ENCODE results near the gene GADD45A. TPM values are rescaled to one million over a fixed set of nuclear protein-coding genes. Genes with fewer than 3 reads are reported as not detected.
"Not testable (repeated sequence)": the region's sequence is repeated elsewhere in the genome, so short reads cannot be mapped to it uniquely, and the experiment has no call there.

The GADD45A gene
- total RNA-seq, 1 experiment from 2014 or later: 129 TPM

DNA sequence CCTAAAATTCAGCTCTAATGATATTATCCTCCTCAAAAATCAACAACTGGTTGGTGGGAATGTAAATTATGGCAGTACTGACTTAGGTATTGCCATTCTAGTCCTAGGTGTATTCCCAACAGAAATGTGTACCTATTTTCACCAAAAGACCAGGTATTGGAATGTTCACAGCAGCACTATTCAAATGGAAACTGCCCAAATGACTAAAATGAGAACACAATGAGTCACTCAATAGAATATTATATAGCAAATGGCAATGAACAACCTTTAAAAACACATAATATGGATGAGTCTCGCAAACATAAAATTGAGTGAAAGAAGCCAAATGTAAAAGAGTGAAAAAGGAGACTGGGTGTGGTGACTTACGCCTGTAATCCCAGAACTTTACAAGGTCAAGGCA lies 44.9 kb downstream of the GADD45A start:
- Histone ChIP-seq H3K4me1 (ENCODE audit: insufficient read depth, low read length) (peaks cover 40% of the 10 kb centered on the region), H3K36me3 (ENCODE audit: low read depth, low read length) (no peaks in the 10 kb centered on the region), H2AFZ (ENCODE audit: low read length) (no peak overlapping the region), H3K27ac (ENCODE audit: low read length) (peak overlapping the region; percentile 86), H3K9me2 (replicated peaks; ENCODE audit: low read length) (no peaks in the 10 kb centered on the region), H3K4me2 (ENCODE audit: low read length) (peak overlapping the region; percentile 35), H3F3A (ENCODE audit: low read length, unreplicated experiment) (peaks cover 5% of the 10 kb centered on the region), H3K9me3 (ENCODE audit: low read length) (no peaks in the 10 kb centered on the region), H3K9ac (ENCODE audit: low read length) (peak overlapping the region; percentile 55), H4K20me1 (ENCODE audit: low read length) (no peaks in the 10 kb centered on the region), H3K27me3 (ENCODE audit: low read length) (no peaks in the 10 kb centered on the region), H3K4me3 (ENCODE audit: low read length) (no peak overlapping the region), H3K79me2 (ENCODE audit: low read length) (peaks cover 14% of the 10 kb centered on the region)
- BruUV-seq (replicated peaks): no TSS peak
- intact Hi-C loops (cut with micrococcal nuclease): loop anchor here (2.0 kb wide), 1 partner anchor 21 kb away; no protein-coding TSS in a partner anchor
- TF ChIP-seq, protein P1, sequence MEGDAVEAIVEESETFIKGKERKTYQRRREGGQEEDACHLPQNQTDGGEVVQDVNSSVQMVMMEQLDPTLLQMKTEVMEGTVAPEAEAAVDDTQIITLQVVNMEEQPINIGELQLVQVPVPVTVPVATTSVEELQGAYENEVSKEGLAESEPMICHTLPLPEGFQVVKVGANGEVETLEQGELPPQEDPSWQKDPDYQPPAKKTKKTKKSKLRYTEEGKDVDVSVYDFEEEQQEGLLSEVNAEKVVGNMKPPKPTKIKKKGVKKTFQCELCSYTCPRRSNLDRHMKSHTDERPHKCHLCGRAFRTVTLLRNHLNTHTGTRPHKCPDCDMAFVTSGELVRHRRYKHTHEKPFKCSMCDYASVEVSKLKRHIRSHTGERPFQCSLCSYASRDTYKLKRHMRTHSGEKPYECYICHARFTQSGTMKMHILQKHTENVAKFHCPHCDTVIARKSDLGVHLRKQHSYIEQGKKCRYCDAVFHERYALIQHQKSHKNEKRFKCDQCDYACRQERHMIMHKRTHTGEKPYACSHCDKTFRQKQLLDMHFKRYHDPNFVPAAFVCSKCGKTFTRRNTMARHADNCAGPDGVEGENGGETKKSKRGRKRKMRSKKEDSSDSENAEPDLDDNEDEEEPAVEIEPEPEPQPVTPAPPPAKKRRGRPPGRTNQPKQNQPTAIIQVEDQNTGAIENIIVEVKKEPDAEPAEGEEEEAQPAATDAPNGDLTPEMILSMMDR (conservative IDR thresholded peaks at IDR 0.05; ENCODE audit: low read depth, low read length): no peak
- TF ChIP-seq EZH2phosphoT487 (IDR thresholded peaks at IDR 0.05; ENCODE audit: borderline replicate concordance, low read length): no peak
- TF ChIP-seq EZH2 (IDR thresholded peaks at IDR 0.05; ENCODE audit: low read length, unreplicated experiment): no peak
- ChIA-PET POLR2A (ENCODE audit: unreplicated experiment) (interaction anchor here (0.6 kb wide), 1 partner anchor 364 kb away, joined by 5 read pairs; no protein-coding TSS in a partner anchor), CTCF (no interaction called here)
- DNase-seq: peak; percentile 85
- peak; percentile 67 for ATAC-seq

DNA sequence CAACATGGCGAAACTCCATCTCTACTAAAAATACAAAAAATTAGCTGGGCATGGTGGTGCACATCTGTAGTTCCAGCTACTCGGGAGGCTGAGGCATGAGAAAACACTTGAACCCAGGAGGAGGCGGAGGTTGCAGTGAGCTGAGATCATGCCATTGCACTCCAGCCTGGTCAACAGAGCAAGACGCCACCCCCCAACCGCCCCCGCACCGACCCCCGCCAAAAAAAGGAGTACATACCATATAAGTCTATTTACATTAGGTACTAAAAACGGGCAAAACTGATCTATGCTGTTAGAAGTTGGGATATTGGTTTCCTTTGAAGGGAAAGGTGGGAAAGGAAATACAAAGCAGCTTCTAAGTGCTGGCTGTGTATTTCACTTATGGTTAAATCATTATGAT lies 45.3 kb downstream of the GADD45A start:
- H3K9ac ChIP-seq (ENCODE audit: low read length): peak overlapping the region; percentile 55
- H3K27me3 ChIP-seq (ENCODE audit: low read length); H3K4me3 ChIP-seq (ENCODE audit: low read length); CTCF ChIA-PET; H3K36me3 ChIP-seq (ENCODE audit: low read depth, low read length); DNase-seq; H4K20me1 ChIP-seq (ENCODE audit: low read length); H3K9me3 ChIP-seq (ENCODE audit: low read length); H2AFZ ChIP-seq (ENCODE audit: low read length); H3F3A ChIP-seq (ENCODE audit: low read length, unreplicated experiment); H3K9me2 ChIP-seq (replicated peaks; ENCODE audit: low read length); BruUV-seq (replicated peaks); ATAC-seq: not testable (repeated sequence)
- intact Hi-C loops (cut with micrococcal nuclease): loop anchor here (2.0 kb wide), 1 partner anchor 20 kb away; no protein-coding TSS in a partner anchor
- POLR2A ChIA-PET (ENCODE audit: unreplicated experiment): interaction anchor here (0.6 kb wide), 1 partner anchor 364 kb away, joined by 5 read pairs; no protein-coding TSS in a partner anchor
- H3K27ac ChIP-seq (ENCODE audit: low read length): peak overlapping the region; percentile 86
- H3K4me2 ChIP-seq (ENCODE audit: low read length): 0 out of 2 replicates have a peak overlapping the region, but pooled peaks have one; percentile 8
- H3K4me1 ChIP-seq (ENCODE audit: insufficient read depth, low read length): peaks cover 35% of the 10 kb centered on the region
- H3K79me2 ChIP-seq (ENCODE audit: low read length): peaks cover 14% of the 10 kb centered on the region

DNA sequence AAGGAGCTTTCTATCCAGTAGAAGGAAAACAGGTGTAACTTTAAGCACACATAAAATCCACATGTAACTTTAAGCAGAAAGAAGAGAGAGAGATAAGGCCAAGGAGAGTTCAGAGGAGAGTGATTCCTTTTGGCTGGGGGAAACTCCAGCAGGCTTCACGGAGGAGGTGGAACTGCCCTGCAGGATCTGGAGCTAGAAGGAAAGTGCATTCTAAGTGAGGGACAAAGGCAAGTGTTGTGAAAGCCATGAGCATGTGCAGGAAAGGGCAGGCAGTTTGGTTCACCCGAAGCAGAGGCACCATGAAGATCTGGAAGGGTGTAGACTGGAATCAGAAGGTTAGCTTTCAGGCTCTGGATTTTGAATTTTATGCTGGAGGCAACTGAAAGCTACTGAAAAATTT lies 46.3 kb downstream of the GADD45A start:
- ChIA-PET CTCF (no interaction called here), POLR2A (ENCODE audit: unreplicated experiment) (interaction anchor here (0.7 kb wide), 1 partner anchor 806 kb away, joined by 3 read pairs; the partner anchor contains the start of gene MIER1)
- TF ChIP-seq, protein P1 (conservative IDR thresholded peaks at IDR 0.05; ENCODE audit: low read depth, low read length): no peak
- no peak for TF ChIP-seq EZH2phosphoT487 (IDR thresholded peaks at IDR 0.05; ENCODE audit: borderline replicate concordance, low read length)
- no peak for TF ChIP-seq EZH2 (IDR thresholded peaks at IDR 0.05; ENCODE audit: low read length, unreplicated experiment)
- H3K4me3 ChIP-seq (ENCODE audit: low read length): no peak overlapping the region
- no peak overlapping the region for H3K9ac ChIP-seq (ENCODE audit: low read length)
- H3F3A ChIP-seq (ENCODE audit: low read length, unreplicated experiment): peaks cover 5% of the 10 kb centered on the region
- no peaks in the 10 kb centered on the region for H3K36me3 ChIP-seq (ENCODE audit: low read depth, low read length)
- H3K4me2 ChIP-seq (ENCODE audit: low read length): no peak overlapping the region
- H4K20me1 ChIP-seq (ENCODE audit: low read length): no peaks in the 10 kb centered on the region
- peaks cover 33% of the 10 kb centered on the region for H3K4me1 ChIP-seq (ENCODE audit: insufficient read depth, low read length)
- H3K79me2 ChIP-seq (ENCODE audit: low read length): peaks cover 14% of the 10 kb centered on the region
- no peaks in the 10 kb centered on the region for H3K27me3 ChIP-seq (ENCODE audit: low read length)
- no TSS peak for BruUV-seq (replicated peaks)
- no peaks in the 10 kb centered on the region for H3K9me3 ChIP-seq (ENCODE audit: low read length)
- no peak overlapping the region for H2AFZ ChIP-seq (ENCODE audit: low read length)
- intact Hi-C loops (cut with micrococcal nuclease): loop anchor here (2.0 kb wide), 1 partner anchor 19 kb away; no protein-coding TSS in a partner anchor
- no peaks in the 10 kb centered on the region for H3K9me2 ChIP-seq (replicated peaks; ENCODE audit: low read length)
- ATAC-seq: no peak
- DNase-seq: no peak
- H3K27ac ChIP-seq (ENCODE audit: low read length): peak overlapping the region; percentile 86; the same call in 1 of the 2 replicates

Data from PC-3 (cell line).